OCI-LY7 (cell line): Measurements from ENCODE around the gene OSBPL3. TPM values are rescaled to one million over a fixed set of nuclear protein-coding genes. Genes with fewer than 3 reads are reported as not detected.

Experiments
- BruUV-seq: library from RNA; stranded (reverse); fragments of 400-500 nt; replicated peaks from 2 replicates; lab custom pipeline; 2021; lab: Mats Ljungman, UMichigan
- CTCF ChIA-PET: fragments of 300-600 bp; sonication (Branson Sonifier 250); formaldehyde crosslinking; loops from one replicate; lab custom pipeline; 2022; ENCODE audit warnings: antibody characterized with exemption; ENCODE audit not compliant: unreplicated experiment; lab: Charles Lee
- POLR2A ChIA-PET: fragments of 300-600 bp; sonication (Branson Sonifier 250); formaldehyde crosslinking; loops from one replicate; lab custom pipeline; 2022; ENCODE audit warnings: antibody characterized with exemption; lab: Charles Lee
- DNase-seq: peaks from one replicate; pipeline ENCODE4 v3.0.0-alpha.2; 2015; ENCODE audit warnings: low spot score
- H2AFZ ChIP-seq: fragments of 200-600 bp; sonication (generic), shearing (Covaris generic); 2 replicates; pipeline ENCODE4 v1.6.1; 2014; ENCODE audit warnings: mild to moderate bottlenecking, antibody characterized with exemption, low read length, moderate library complexity
- H3K27ac ChIP-seq: fragments of 200-600 bp; sonication (generic); 2 replicates; pipeline ENCODE4 v1.5.1; 2014; ENCODE audit warnings: mixed run types, low read depth, mild to moderate bottlenecking, moderate library complexity, low read length, inconsistent platforms; ENCODE audit not compliant: poor library complexity, severe bottlenecking
- H3K36me3 ChIP-seq: fragments of 200-600 bp; sonication (generic); 2 replicates; pipeline ENCODE4 v1.6.1; 2014; ENCODE audit warnings: mild to moderate bottlenecking, antibody characterized with exemption, low read length, moderate library complexity, mixed read lengths; ENCODE audit not compliant: insufficient read depth
- H3K4me1 ChIP-seq: fragments of 200-600 bp; sonication (generic); 2 replicates; pipeline ENCODE4 v1.5.1; 2014; ENCODE audit warnings: mild to moderate bottlenecking, low read length; ENCODE audit not compliant: insufficient read depth, poor library complexity, severe bottlenecking
- H3K4me2 ChIP-seq: fragments of 200-600 bp; sonication (generic); 2 replicates; pipeline ENCODE4 v1.6.1; 2014; ENCODE audit warnings: mild to moderate bottlenecking, low read length
- H3K4me3 ChIP-seq: fragments of 200-600 bp; sonication (generic); 2 replicates; pipeline ENCODE4 v1.5.1; 2014; ENCODE audit warnings: mild to moderate bottlenecking, low read depth, low read length; ENCODE audit not compliant: poor library complexity, severe bottlenecking
- H3K79me2 ChIP-seq: fragments of 200-600 bp; sonication (generic); 2 replicates; pipeline ENCODE4 v1.6.1; 2016; ENCODE audit warnings: low read depth, mild to moderate bottlenecking, low read length, moderate library complexity, mixed read lengths; ENCODE audit not compliant: insufficient read depth
- H3K9me2 ChIP-seq: fragments of 200-600 bp; sonication (generic); 2 replicates; pipeline ENCODE4 v1.6.1; 2016; ENCODE audit warnings: mild to moderate bottlenecking, low read length, mixed read lengths; ENCODE audit not compliant: insufficient read depth
- H3K9me3 ChIP-seq: fragments of 200-600 bp; sonication (generic); 2 replicates; pipeline ENCODE4 v1.6.1; 2014; ENCODE audit warnings: mild to moderate bottlenecking, mixed run types, low read length, mixed read lengths
- H4K20me1 ChIP-seq: fragments of 200-600 bp; sonication (generic); 2 replicates; pipeline ENCODE4 v1.6.1; 2014; ENCODE audit warnings: mild to moderate bottlenecking, antibody characterized with exemption, low read length, moderate library complexity, mixed read lengths; ENCODE audit not compliant: insufficient read depth
- EZH2phosphoT487 ChIP-seq: fragments of 200-600 bp; sonication (generic); IDR thresholded peaks from 2 replicates; pipeline ENCODE4 v1.6.1; 2018; ENCODE audit warnings: low read depth, borderline replicate concordance, mild to moderate bottlenecking, mixed run types, antibody characterized with exemption, low read length, moderate library complexity, mixed read lengths
- intact Hi-C: fragments of 100-400 bp; cut with micrococcal nuclease; formaldehyde crosslinking; loops from one replicate; pipeline ENCODE4 v1.10.0; 2022; ENCODE audit not compliant: unreplicated experiment
- total RNA-seq, 2 experiments: library from RNA; depleted of rRNA in 1 of 2; stranded (reverse); fragments of >200 nt in 1 of 2; shearing (Covaris generic) in 1 of 2; gene quantifications; 2 replicates each; pipeline ENCODE4 v1.2.3, GENCODE V29; 2014 to 2022
- TF ChIP-seq, protein P1 (sequence below): fragments of 200-600 bp; sonication (generic); conservative IDR thresholded peaks from 2 replicates; pipeline ENCODE4 v1.5.1; 2014; ENCODE audit warnings: mild to moderate bottlenecking, antibody characterized with exemption, low read length, moderate library complexity, mixed read lengths

Gene OSBPL3
- total RNA-seq, 2 experiments from 2014 or later = 28.7 to 79.9 TPM

DNA sequence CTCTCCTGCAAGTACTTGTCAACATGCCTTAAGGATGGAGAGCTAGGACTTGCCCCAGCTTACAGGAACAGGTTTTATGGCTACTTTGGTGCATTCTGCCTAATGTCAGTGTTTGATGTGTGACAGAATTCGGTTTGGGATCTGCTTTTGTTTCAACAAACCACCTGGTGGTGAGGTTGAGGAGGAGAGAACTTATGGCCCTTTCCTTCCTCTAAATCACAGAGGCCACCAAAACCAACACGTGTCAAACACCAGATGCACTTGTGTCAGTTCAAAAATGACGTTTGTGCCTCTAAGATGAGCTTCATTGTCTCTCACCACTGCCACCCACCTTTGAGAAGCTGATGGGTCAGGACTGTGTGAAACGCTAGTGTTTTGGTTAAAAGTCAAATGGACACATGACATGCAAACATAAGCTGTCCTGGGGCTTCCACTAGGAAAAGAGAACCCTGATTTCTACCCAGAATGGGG, 83.9 kb downstream of the OSBPL3 start:
- intact Hi-C loops = loop anchor here (1.0 kb wide), 5 partner anchors 18 to 174 kb away; partner anchors contain the start of gene OSBPL3
- TF ChIP-seq, protein P1, sequence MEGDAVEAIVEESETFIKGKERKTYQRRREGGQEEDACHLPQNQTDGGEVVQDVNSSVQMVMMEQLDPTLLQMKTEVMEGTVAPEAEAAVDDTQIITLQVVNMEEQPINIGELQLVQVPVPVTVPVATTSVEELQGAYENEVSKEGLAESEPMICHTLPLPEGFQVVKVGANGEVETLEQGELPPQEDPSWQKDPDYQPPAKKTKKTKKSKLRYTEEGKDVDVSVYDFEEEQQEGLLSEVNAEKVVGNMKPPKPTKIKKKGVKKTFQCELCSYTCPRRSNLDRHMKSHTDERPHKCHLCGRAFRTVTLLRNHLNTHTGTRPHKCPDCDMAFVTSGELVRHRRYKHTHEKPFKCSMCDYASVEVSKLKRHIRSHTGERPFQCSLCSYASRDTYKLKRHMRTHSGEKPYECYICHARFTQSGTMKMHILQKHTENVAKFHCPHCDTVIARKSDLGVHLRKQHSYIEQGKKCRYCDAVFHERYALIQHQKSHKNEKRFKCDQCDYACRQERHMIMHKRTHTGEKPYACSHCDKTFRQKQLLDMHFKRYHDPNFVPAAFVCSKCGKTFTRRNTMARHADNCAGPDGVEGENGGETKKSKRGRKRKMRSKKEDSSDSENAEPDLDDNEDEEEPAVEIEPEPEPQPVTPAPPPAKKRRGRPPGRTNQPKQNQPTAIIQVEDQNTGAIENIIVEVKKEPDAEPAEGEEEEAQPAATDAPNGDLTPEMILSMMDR = peak; percentile 74
- TF ChIP-seq EZH2phosphoT487 = no peak
- Histone ChIP-seq H3K9me3 (no peaks in the 10 kb centered on the region), H3K27ac (peak overlapping the region; percentile 93), H3K4me3 (peak overlapping the region; percentile 33), H3K36me3 (peaks cover 20% of the 10 kb centered on the region), H3K4me1 (peaks cover 98% of the 10 kb centered on the region), H4K20me1 (no peaks in the 10 kb centered on the region), H2AFZ (peak overlapping the region; percentile 9; the same call in 1 of the 2 replicates), H3K4me2 (peak overlapping the region; percentile 71), H3K9me2 (no peaks in the 10 kb centered on the region), H3K79me2 (peaks cover 90% of the 10 kb centered on the region)
- BruUV-seq = no TSS peak
- ChIA-PET CTCF (interaction anchor here (0.6 to 2.5 kb wide), 12 partner anchors 13 to 85 kb away, joined by 3 to 23 read pairs (median 4); no protein-coding TSS in a partner anchor), POLR2A (interaction anchor here (0.6 to 7.5 kb wide), 21 partner anchors 14 to 330 kb away, joined by 3 to 176 read pairs (median 5); partner anchors contain the start of gene CYCS)
- peak; percentile 95 for DNase-seq

DNA sequence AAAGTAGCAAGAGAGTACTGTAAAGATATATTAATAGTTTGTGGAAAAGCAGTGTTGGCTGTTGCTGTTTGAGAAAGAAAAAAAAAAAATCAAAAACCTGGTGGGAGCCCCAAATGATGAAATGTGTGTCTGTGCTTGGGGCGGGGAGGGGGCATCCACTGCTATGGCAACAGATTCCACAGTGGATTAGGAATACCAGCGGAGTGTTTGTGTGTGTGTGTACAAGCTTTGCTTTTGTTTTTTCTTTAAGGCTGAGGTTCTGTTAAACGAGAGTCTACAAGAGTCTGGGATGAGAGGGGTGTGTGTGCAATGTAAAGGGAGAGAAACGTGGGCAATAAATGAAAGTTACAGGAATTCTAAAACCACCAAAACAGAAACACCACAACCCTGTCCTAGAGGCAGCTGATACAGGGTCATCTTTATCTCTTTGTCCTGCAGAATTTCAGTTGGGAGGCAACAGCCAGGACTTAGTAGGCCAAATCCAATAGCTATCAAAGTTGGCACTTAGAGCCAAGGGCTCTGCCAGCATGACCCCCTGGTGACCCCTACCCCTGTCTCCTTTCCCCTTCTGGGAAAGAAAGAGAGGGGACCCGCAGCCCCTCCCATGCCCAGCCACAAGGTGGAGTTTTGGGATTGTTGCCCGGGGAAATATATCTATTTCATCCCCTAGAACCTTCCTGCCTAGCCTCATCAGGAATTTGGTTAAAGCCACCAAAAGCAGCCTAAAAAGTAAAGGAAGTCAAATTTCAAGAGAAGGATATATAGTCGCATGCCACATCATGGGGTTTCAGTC, 85.4 kb downstream of the OSBPL3 start:
- H3K4me2 ChIP-seq = peak overlapping the region; percentile 71
- no peak overlapping the region for H3K4me3 ChIP-seq
- POLR2A ChIA-PET = interaction anchor here (0.9 to 7.5 kb wide), 11 partner anchors 12 to 231 kb away, joined by 3 to 176 read pairs (median 4); partner anchors contain the start of gene CYCS
- peaks cover 83% of the 10 kb centered on the region for H3K4me1 ChIP-seq
- intact Hi-C loops = loop anchor here (2.0 kb wide), 1 partner anchor 72 kb away; no protein-coding TSS in a partner anchor
- BruUV-seq = no TSS peak
- H3K36me3 ChIP-seq = peaks cover 34% of the 10 kb centered on the region
- TF ChIP-seq, protein P1 = peak; percentile 70
- no peak for TF ChIP-seq EZH2phosphoT487
- H4K20me1 ChIP-seq = no peaks in the 10 kb centered on the region
- peak overlapping the region; percentile 93 for H3K27ac ChIP-seq
- peaks cover 78% of the 10 kb centered on the region for H3K79me2 ChIP-seq
- H3K9me3 ChIP-seq = no peaks in the 10 kb centered on the region
- CTCF ChIA-PET = interaction anchor here (1.2 to 1.8 kb wide), 3 partner anchors 11 to 73 kb away, joined by 3 to 10 read pairs (median 3); no protein-coding TSS in a partner anchor
- no peak for DNase-seq
- H3K9me2 ChIP-seq = no peaks in the 10 kb centered on the region
- no peak overlapping the region for H2AFZ ChIP-seq
